ENCODE measurements around the gene SHISA4.
"Not testable (repeated sequence)": the region's sequence is repeated elsewhere in the genome, so short reads cannot be mapped to it uniquely, and the experiment has no call there.

Gene SHISA4, protein sequence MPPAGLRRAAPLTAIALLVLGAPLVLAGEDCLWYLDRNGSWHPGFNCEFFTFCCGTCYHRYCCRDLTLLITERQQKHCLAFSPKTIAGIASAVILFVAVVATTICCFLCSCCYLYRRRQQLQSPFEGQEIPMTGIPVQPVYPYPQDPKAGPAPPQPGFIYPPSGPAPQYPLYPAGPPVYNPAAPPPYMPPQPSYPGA

GRCh38 chr1:201888282-201889089 is at the start of gene SHISA4:
SHISA4 (plus strand) TSS chr1:201888898; CDS start chr1:201888995, 97 bp downstream.
- DNase-seq (ENCODE audit: low read depth), result no peak

GRCh38 chr1:201839089-201839488 is 49.6 kb upstream of the SHISA4 start:
- DNase-seq (ENCODE audit: low read depth), result not testable (repeated sequence)

- DNase-seq (ENCODE audit: low read depth), result no peak
These were observed 48.6 kb upstream of the SHISA4 start for GRCh38 chr1:201840055-201840454.

DNA sequence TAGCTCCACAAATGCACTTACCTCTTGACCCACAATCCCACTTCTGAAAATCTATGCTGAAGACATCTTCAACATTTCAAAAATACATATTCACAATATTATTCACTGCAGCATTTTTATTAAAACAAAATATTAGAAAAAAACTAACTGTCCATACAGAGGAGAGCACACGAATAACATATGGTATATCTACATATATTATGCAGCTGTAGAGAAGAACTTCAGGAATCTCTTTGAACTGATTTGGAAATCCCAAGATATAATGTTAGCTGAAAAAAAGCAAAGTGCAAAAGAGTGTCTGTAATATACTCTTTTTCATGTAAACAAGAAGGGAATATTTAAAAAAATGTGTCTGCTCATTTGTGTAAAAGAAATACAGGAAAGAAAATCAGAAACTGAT is 48.2 kb upstream of the SHISA4 start:
- DNase-seq (ENCODE audit: low read depth), result no peak

DNA sequence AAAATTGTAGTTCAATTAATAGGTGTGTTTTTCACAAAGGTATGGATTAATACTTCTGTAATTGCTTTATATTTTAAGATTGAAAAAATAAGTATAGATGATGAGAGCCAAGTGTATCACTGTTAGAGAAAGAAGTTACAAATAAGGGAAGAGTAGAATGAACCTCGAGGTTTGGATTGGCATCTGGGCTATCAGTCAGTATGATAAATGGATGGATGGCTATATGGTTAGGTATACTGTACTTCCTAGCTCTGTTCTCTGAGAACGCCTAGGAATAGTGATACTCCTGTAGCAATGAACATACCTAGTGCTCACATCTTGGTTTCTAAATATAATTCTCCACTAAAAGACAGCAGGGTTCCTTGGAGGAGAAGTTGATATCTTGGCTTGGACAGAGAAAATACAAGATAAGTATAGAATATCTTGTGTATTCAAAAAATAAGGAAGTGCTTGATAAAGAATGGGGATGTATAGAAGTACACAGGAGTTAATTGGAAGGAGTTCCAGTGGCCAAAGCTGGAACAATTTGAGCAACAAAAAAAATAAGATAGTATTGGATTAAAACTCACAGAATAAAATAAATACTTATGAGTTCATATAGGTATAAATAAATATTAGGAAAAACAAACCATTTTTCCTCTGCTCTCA is 47.3 kb upstream of the SHISA4 start:
- no peak for DNase-seq (ENCODE audit: low read depth)

- no peak for DNase-seq (ENCODE audit: low read depth)
These were observed 46.1 kb upstream of the SHISA4 start for GRCh38 chr1:201842472-201843027.

DNA sequence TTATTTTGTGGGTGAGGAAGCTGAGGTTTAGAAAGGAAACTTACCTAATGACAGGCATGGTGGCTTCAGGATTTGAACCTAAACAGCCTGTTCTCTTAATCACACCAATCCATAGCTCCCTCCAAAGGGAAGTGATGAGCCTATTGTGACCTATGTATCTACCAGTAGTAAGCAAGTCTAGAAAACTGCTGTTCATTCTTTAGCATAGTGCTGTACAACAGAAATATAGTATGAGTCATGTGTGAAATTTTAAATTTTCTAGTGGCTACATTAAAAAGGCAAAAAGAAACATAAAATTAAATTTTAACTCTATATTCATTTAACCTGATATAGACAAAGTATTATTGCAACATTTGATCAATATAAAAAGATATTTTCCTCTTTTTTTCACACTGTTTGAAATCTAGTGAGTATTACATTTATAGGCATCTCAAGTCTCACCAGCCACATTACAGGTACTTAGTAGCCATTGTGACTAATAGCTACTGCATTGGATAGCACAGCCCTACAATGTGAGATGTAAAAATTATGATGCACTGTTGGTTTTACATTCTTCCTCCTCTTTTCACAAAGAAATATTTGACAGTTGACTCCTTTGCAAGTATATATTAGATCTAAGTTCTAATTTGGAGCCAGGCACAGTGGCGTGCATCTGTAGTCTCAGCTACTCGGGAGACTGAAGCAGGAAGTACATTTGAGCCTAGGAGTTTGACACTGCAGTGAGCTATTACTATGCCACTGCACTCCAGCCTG is 43.2 kb upstream of the SHISA4 start:
- DNase-seq (ENCODE audit: low read depth), result no peak

GRCh38 chr1:201847150-201847549 is 41.5 kb upstream of the SHISA4 start:
- DNase-seq (ENCODE audit: low read depth), result no peak

- DNase-seq (ENCODE audit: low read depth), result no peak
These were observed 40.5 kb upstream of the SHISA4 start for GRCh38 chr1:201848230-201848629.

- DNase-seq (ENCODE audit: low read depth), result no peak
These were observed 39.2 kb upstream of the SHISA4 start for GRCh38 chr1:201849372-201850052.

DNA sequence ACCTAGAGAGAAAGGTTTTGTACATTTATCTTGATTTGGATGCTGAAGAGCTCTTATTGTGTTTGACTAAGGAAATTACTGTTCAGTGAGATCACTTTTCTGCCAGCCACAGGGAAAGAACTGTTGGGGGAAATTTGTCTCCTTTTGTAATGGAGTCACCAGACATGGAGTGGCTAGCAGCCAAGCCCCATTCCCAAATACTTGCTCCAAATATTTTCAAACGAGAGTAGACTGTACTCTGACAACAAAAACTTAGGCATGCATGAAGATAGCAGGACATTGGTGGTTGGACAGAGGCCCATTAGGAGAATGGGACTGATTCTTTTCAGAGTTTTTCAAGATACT is 38.7 kb upstream of the SHISA4 start:
- DNase-seq (ENCODE audit: low read depth), result no peak

DNA sequence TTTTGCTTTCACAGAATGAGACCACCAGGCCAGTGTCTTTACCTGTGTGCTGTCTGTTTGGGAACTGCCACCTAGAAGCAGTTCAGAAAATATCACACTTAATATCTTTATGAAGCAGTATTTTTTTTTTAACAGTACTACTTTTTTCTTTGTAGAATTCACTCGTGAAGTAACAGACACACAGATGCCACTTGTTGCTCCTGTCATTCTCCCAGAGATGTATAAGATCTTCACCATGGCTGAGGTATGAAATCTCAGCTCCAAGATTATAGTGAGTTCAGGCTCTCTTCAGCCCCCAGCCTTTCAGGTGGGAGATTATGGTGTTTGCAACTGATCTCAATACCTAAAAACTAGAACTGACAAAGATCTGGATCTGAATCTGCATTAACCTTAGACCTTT is 36.7 kb upstream of the SHISA4 start:
- DNase-seq (ENCODE audit: low read depth), result no peak

GRCh38 chr1:201856722-201857121 is 32.0 kb upstream of the SHISA4 start:
- DNase-seq (ENCODE audit: low read depth), result not testable (repeated sequence)

DNA sequence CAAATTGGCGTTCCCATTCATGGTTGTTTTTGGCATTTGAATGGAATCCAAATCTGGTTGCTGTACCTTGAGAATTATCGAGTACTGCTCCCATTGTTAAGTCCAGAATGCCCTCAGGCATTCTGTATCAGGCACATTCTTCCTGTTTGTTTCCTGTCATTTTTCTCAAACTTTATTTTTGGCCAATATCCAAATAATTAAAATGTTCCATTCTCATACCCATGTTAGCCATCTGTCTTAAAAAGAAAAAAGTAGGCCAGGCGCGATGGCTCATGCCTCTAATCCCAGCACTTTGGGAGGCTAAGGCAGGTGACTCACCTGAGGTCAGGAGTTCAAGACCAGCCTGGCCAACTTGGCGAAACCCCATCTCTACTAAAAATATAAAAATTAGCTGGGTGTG is 29.3 kb upstream of the SHISA4 start:
- DNase-seq (ENCODE audit: low read depth), result no peak

DNA sequence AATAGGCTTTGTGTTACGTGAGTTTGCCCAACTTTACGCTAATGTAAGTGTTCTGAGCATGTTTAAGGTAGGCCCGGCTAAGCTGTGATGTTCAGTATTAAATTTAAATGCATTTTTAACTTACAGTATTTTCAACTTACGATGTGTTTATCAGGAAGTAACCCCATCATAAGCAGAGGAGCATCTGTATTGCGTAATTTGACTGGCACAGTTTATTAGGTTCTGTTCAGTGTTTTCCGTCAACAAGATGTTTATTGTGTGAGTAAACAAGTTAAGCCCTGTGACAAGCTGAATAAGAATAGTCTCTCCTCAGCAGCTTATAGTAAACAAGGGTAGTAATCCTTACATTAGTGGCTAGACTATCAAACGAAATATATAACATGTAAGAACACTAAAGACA is 27.2 kb upstream of the SHISA4 start:
- no peak for DNase-seq (ENCODE audit: low read depth)

- no peak for DNase-seq (ENCODE audit: low read depth)
These were observed 18.3 kb upstream of the SHISA4 start for GRCh38 chr1:201870397-201870796.

DNA sequence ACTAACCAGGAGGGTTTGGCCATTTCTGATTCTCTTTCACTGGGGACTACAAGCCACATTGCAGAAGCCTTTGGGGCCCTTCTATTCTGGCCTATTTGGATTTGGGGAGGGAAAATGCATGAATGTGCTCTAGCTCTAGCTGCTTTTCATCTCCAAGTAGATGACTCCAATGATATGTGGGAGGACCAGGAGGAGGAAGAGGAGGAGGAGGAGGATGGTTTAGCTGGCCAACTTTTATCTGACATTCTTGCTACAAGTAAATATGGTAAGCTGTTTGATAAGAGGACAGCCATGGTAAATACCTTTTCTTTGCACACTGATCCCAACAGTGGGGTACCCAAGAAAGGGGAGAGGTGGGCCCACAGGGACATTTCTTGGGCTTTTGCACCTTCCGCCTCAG is 14.0 kb upstream of the SHISA4 start:
- no peak for DNase-seq (ENCODE audit: low read depth)

GRCh38 chr1:201876148-201876818 is 12.4 kb upstream of the SHISA4 start:
- no peak for DNase-seq (ENCODE audit: low read depth)

GRCh38 chr1:201877877-201878401 is 10.8 kb upstream of the SHISA4 start:
- DNase-seq (ENCODE audit: low read depth), result no peak

DNA sequence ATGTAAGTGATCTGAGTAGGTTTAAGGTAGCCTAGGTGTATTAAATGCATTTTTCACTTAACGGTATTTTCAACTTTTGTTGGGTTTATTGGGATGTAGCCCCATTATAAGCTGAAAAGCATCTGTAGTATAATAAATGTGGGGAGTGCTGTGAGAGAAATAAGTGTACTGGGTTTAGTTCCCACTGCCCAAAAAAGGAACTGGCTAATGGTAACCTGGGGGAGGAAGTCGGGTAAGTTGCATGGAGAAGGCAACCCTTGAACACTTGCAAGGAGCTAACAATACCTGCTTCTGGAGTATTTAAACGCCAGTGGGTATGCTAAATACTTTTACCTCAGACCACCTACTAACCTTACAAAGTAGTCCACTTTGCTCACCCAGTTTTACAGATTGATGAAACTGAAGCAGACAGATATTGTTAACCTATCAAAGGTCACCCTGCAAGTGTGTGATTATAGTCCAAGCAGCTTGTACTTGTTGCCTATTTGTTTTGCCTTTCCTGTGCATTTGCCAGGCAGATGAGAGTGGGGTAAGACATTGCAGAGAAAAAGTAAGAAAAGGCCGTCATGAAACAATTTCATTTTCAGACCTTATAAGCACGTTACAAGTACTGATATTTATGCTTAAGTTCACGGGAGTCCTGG is 7.6 kb upstream of the SHISA4 start:
- DNase-seq (ENCODE audit: low read depth), result no peak

Measured in stimulated activated CD8-positive, alpha-beta memory T cell treated with anti-CD3 and anti-CD28 coated beads, Interleukin-15, amount 100 ng/mL, for 24 hours (primary cell).